Fibroblast of lung (primary cell): ENCODE data around the gene F10. TPM values are rescaled to one million over a fixed set of nuclear protein-coding genes. Genes with fewer than 3 reads are reported as not detected.

Source experiments
- DNase-seq, 2 donors: peaks; one replicate each; pipeline versions ENCODE4 v3.0.0 to v3.0.0-alpha.2; 2010; ENCODE audit warnings: low read depth in 2 of 2
- H2AFZ ChIP-seq: 2 replicates; pipeline ENCODE4 v1.5.1; 2012; ENCODE audit warnings: low read length, control low read depth, inconsistent platforms
- H3K27ac ChIP-seq: 2 replicates; pipeline ENCODE4 v1.5.1; 2011; ENCODE audit warnings: low read length, control low read depth; ENCODE audit not compliant: insufficient read depth
- H3K27me3 ChIP-seq: 2 replicates; pipeline ENCODE4 v1.5.1; 2011; ENCODE audit warnings: mild to moderate bottlenecking, low read length; ENCODE audit not compliant: control insufficient read depth, insufficient read depth
- H3K36me3 ChIP-seq: 2 replicates; pipeline ENCODE4 v1.5.1; 2011; ENCODE audit warnings: low read length; ENCODE audit not compliant: control insufficient read depth, insufficient read depth
- H3K4me1 ChIP-seq: 2 replicates; pipeline ENCODE4 v1.5.1; 2011; ENCODE audit warnings: low read length; ENCODE audit not compliant: control insufficient read depth, insufficient read depth; ENCODE audit errors: extremely low read depth
- H3K4me2 ChIP-seq: 2 replicates; pipeline ENCODE4 v1.5.1; 2011; ENCODE audit warnings: low read length, control low read depth; ENCODE audit not compliant: insufficient read depth; ENCODE audit errors: extremely low read depth
- H3K4me3 ChIP-seq, 4 experiments: fragments of 200-600 bp in 1 of 4; sonication (generic) in 1 of 4; replicated peaks in 1 of 4; 2 replicates each; pipeline ENCODE4 v1.5.1; 2011 to 2016; ENCODE audit warnings: low read length in 4 of 4, low read depth in 3 of 4, mild to moderate bottlenecking in 3 of 4, control low read depth in 2 of 4, inconsistent platforms in 1 of 4, mixed read lengths in 1 of 4; ENCODE audit not compliant: insufficient read depth in 1 of 4; ENCODE audit errors: control extremely low read depth in 1 of 4
- H3K79me2 ChIP-seq: 2 replicates; pipeline ENCODE4 v1.5.1; 2012; ENCODE audit warnings: mild to moderate bottlenecking, low read length, inconsistent platforms; ENCODE audit not compliant: control insufficient read depth, insufficient read depth
- H3K9ac ChIP-seq: 2 replicates; pipeline ENCODE4 v1.5.1; 2011; ENCODE audit warnings: mild to moderate bottlenecking, low read length, control low read depth; ENCODE audit not compliant: insufficient read depth
- H3K9me3 ChIP-seq: 2 replicates; pipeline ENCODE4 v1.5.1; 2012; ENCODE audit warnings: low read depth, low read length; ENCODE audit not compliant: control insufficient read depth, insufficient read depth
- H4K20me1 ChIP-seq: 2 replicates; pipeline ENCODE4 v1.5.1; 2011; ENCODE audit warnings: low read length; ENCODE audit not compliant: control insufficient read depth, insufficient read depth; ENCODE audit errors: extremely low read depth
- CTCF ChIP-seq, 2 donors: IDR thresholded peaks in 1 of 2; conservative IDR thresholded peaks in 1 of 2; 1 replicate in 1 of 2; 2 replicates in 1 of 2; pipeline ENCODE4 v1.5.1; 2011 to 2012; ENCODE audit warnings: low read length in 2 of 2, control low read depth in 1 of 2, inconsistent platforms in 1 of 2, low read depth in 1 of 2, mild to moderate bottlenecking in 1 of 2
- EZH2 ChIP-seq: IDR thresholded peaks from 2 replicates; pipeline ENCODE4 v1.5.1; 2012; ENCODE audit warnings: low read length, control low read depth, mild to moderate bottlenecking; ENCODE audit errors: missing control alignments
- polyA plus RNA-seq, 2 donors: library from polyadenylated mRNA; depleted of rRNA in 1 of 2; stranded (reverse) in 1 of 2; unstranded in 1 of 2; fragments of >200 nt; gene quantifications; 2 replicates each; pipeline ENCODE4 v1.2.1, GENCODE V29; 2011 to 2012; ENCODE audit warnings: missing spikeins in 1 of 2
- total RNA-seq: library from RNA; depleted of rRNA; stranded (reverse); fragments of >200 nt; gene quantifications from 2 replicates; pipeline ENCODE4 v1.2.1, GENCODE V29; 2014

The F10 gene
- total and polyA plus RNA-seq, 2 donors (not counting 1 experiment from before 2014, with no cell fraction given): 39.9 to 41.5 TPM

GRCh38 chr13:113125506-113126264, 3.1 kb downstream of the F10 start:
- TF ChIP-seq CTCF (conservative IDR thresholded peaks at IDR 0.05 in 1 of 2, IDR thresholded peaks at IDR 0.05 in 1 of 2; ENCODE audit: low read depth in 1 of 2, low read length in 2 of 2) (no peak), EZH2 (no peak)
- no peak overlapping the region for H2AFZ ChIP-seq
- no peaks in the 10 kb centered on the region for H3K36me3 ChIP-seq
- DNase-seq: no peak
- H3K4me3 ChIP-seq: no peak overlapping the region
- H3K4me1 ChIP-seq: no peaks in the 10 kb centered on the region
- H3K27me3 ChIP-seq: peaks cover 3% of the 10 kb centered on the region
- H3K4me2 ChIP-seq: no peak overlapping the region
- H3K79me2 ChIP-seq: no peaks in the 10 kb centered on the region
- no peaks in the 10 kb centered on the region for H3K9me3 ChIP-seq
- no peak overlapping the region for H3K27ac ChIP-seq
- no peak overlapping the region for H3K9ac ChIP-seq
- no peaks in the 10 kb centered on the region for H4K20me1 ChIP-seq

- Histone ChIP-seq H3K36me3 (no peaks in the 10 kb centered on the region), H3K4me3 (no peak overlapping the region), H3K79me2 (no peaks in the 10 kb centered on the region), H4K20me1 (no peaks in the 10 kb centered on the region), H3K4me1 (no peaks in the 10 kb centered on the region), H3K9me3 (no peaks in the 10 kb centered on the region), H3K4me2 (no peak overlapping the region), H2AFZ (no peak overlapping the region), H3K27me3 (peaks cover 3% of the 10 kb centered on the region), H3K27ac (no peak overlapping the region), H3K9ac (no peak overlapping the region)
- no peak for DNase-seq
- TF ChIP-seq EZH2 (no peak), CTCF (conservative IDR thresholded peaks at IDR 0.05 in 1 of 2, IDR thresholded peaks at IDR 0.05 in 1 of 2; ENCODE audit: low read depth in 1 of 2, low read length in 2 of 2) (no peak)
Measured at GRCh38 chr13:113126265-113127150, 3.9 kb downstream of the F10 start.

GRCh38 chr13:113129480-113129879, 6.9 kb downstream of the F10 start:
- Histone ChIP-seq H3K27me3 (peaks cover 5% of the 10 kb centered on the region), H2AFZ (no peak overlapping the region), H3K9me3 (no peaks in the 10 kb centered on the region), H3K9ac (no peak overlapping the region), H3K4me2 (no peak overlapping the region), H3K36me3 (no peaks in the 10 kb centered on the region), H4K20me1 (no peaks in the 10 kb centered on the region), H3K79me2 (no peaks in the 10 kb centered on the region), H3K4me1 (no peaks in the 10 kb centered on the region), H3K27ac (no peak overlapping the region), H3K4me3 (no peak overlapping the region)
- DNase-seq: no peak
- TF ChIP-seq EZH2: no peak
